ENCODE results near the gene VASH1.

GRCh38 chr14:76793956-76794355 lies 32.7 kb downstream of the VASH1 start:
- TF ChIP-seq CTCF (tag by site-specific recombination; IDR thresholded peaks at IDR 0.05) (no peak), ZNF2 (tag by site-specific recombination; IDR thresholded peaks at IDR 0.05) (no peak), ZNF112 (tag by site-specific recombination; IDR thresholded peaks at IDR 0.05) (no peak), ZNF140 (tag by site-specific recombination; IDR thresholded peaks at IDR 0.05) (no peak), REST (tag by site-specific recombination; IDR thresholded peaks at IDR 0.05) (no peak), ZNF302 (tag by site-specific recombination; IDR thresholded peaks at IDR 0.05; ENCODE audit: low read depth) (no peak), ZNF280C (tag by site-specific recombination; IDR thresholded peaks at IDR 0.05) (no peak), HOXA7 (CRISPR knock-in tag; IDR thresholded peaks at IDR 0.05; ENCODE audit: borderline replicate concordance) (no peak), ZNF423 (tag by site-specific recombination; IDR thresholded peaks at IDR 0.05) (no peak), ZNF292 (tag by site-specific recombination; IDR thresholded peaks at IDR 0.05; ENCODE audit: borderline replicate concordance, low read depth) (no peak), ZBTB7A (tag by site-specific recombination; IDR thresholded peaks at IDR 0.05; ENCODE audit: low read depth) (no peak)
